K562 (cell line): Measurements from ENCODE around the gene GEMIN7. TPM values are rescaled to one million over a fixed set of nuclear protein-coding genes. Genes with fewer than 3 reads are reported as not detected.
A peak's percentile ranks its signal among the peaks of the same experiment; 100 is the strongest.

ENCODE experiments used
- C11orf30 ChIP-seq: fragments of 450-650 bp; IDR thresholded peaks from 2 replicates; pipeline ENCODE4 v1.6.1; 2016; ENCODE audit warnings: low read depth, mild to moderate bottlenecking
- CCNT2 ChIP-seq: IDR thresholded peaks from 2 replicates; pipeline ENCODE4 v1.6.1; 2011; ENCODE audit warnings: borderline replicate concordance, low read depth, mild to moderate bottlenecking, moderate library complexity, mixed read lengths, low read length; ENCODE audit not compliant: insufficient read length; ENCODE audit errors: extremely low read depth
- FOXK1 ChIP-seq: sonication (generic); formaldehyde crosslinking; IDR thresholded peaks from 2 replicates; pipeline ENCODE4 v1.8.0; 2022; ENCODE audit warnings: missing genetic modification reagents, mild to moderate bottlenecking, borderline replicate concordance
- HDAC1 ChIP-seq, 2 experiments: fragments of 450-650 bp; IDR thresholded peaks; 2 replicates each; pipeline ENCODE4 v1.6.1; 2016 to 2017; ENCODE audit warnings: inconsistent platforms in 1 of 2, mild to moderate bottlenecking in 1 of 2, moderate library complexity in 1 of 2
- IRF2 ChIP-seq: sonication (generic); formaldehyde crosslinking; IDR thresholded peaks from 2 replicates; pipeline ENCODE4 v1.8.1; 2022; ENCODE audit warnings: mild to moderate bottlenecking, missing genetic modification reagents
- JUN ChIP-seq, 2 experiments: sonication (generic) in 1 of 2; formaldehyde crosslinking in 1 of 2; IDR thresholded peaks; 2 replicates each; pipeline versions ENCODE4 v1.6.1 to v1.8.0; 2012 to 2022; ENCODE audit warnings: borderline replicate concordance in 2 of 2, mild to moderate bottlenecking in 2 of 2, improper control_type of control experiment in 1 of 2, low read depth in 1 of 2, low read length in 1 of 2, missing genetic modification reagents in 1 of 2
- MTA2 ChIP-seq: fragments of 450-650 bp; IDR thresholded peaks from 2 replicates; pipeline ENCODE4 v1.6.1; 2016; ENCODE audit warnings: low read depth
- MYC ChIP-seq, 2 experiments: fragments of 250-450 bp in 1 of 2; sonication (Bioruptor Pico) in 1 of 2; IDR thresholded peaks; 2 replicates each; pipeline versions ENCODE4 v1.5.1 to v1.6.1; 2012 to 2021; ENCODE audit warnings: low read depth in 2 of 2, borderline replicate concordance in 1 of 2, improper control_type of control experiment in 1 of 2, low read length in 1 of 2, mild to moderate bottlenecking in 1 of 2, moderate library complexity in 1 of 2
- RB1 ChIP-seq: fragments of 450-650 bp; IDR thresholded peaks from 2 replicates; pipeline ENCODE4 v1.6.1; 2017; ENCODE audit warnings: low read depth, mild to moderate bottlenecking
- RBBP5 ChIP-seq: fragments of 200-600 bp; sonication (generic); IDR thresholded peaks from 2 replicates; pipeline ENCODE4 v1.6.1; 2012; ENCODE audit warnings: borderline replicate concordance, mild to moderate bottlenecking, low read length, control low read depth, inconsistent platforms; ENCODE audit not compliant: insufficient read depth, poor library complexity, severe bottlenecking
- RBM25 ChIP-seq: fragments of 200-400 bp; formaldehyde crosslinking; IDR thresholded peaks from 2 replicates; pipeline ENCODE4 v1.6.1; 2018; ENCODE audit warnings: low read length, low read depth, moderate library complexity; ENCODE audit not compliant: severe bottlenecking
- SMARCA5 ChIP-seq: fragments of 450-650 bp; IDR thresholded peaks from 2 replicates; pipeline ENCODE4 v1.6.1; 2016
- TAL1 ChIP-seq: fragments of 450-650 bp; IDR thresholded peaks from 2 replicates; pipeline ENCODE4 v1.6.1; 2016; ENCODE audit warnings: mild to moderate bottlenecking
- U2AF2 ChIP-seq: fragments of 200-400 bp; formaldehyde crosslinking; optimal IDR thresholded peaks from 2 replicates; pipeline ENCODE3; 2017; ENCODE audit warnings: low read depth, mild to moderate bottlenecking, low read length
- YY1 ChIP-seq, 3 experiments: IDR thresholded peaks; 2 replicates each; pipeline ENCODE4 v1.6.1; 2011; ENCODE audit warnings: low read length in 2 of 3, mild to moderate bottlenecking in 2 of 3, moderate library complexity in 2 of 3, borderline replicate concordance in 1 of 3, control low read depth in 1 of 3, low read depth in 1 of 3; ENCODE audit not compliant: insufficient read depth in 3 of 3, insufficient replicate concordance in 2 of 3, control insufficient read depth in 1 of 3, insufficient read length in 1 of 3; ENCODE audit errors: extremely low read depth in 1 of 3
- ZNF644 ChIP-seq: fragments of 200-800 bp; sonication (Bioruptor generic); IDR thresholded peaks from 2 replicates; pipeline ENCODE4 v1.6.1; 2016; ENCODE audit warnings: low read depth, missing genetic modification characterization, missing compliant biosample characterization
- ZNF695 ChIP-seq: fragments of 450-650 bp; formaldehyde crosslinking; IDR thresholded peaks from 2 replicates; pipeline ENCODE4 v1.4.0; 2020; ENCODE audit warnings: mild to moderate bottlenecking, moderate library complexity
- polyA plus RNA-seq, 8 experiments: library from polyadenylated mRNA; depleted of rRNA in 4 of 8; stranded (reverse) in 5 of 8; unstranded in 3 of 8; fragments of >200 nt; fragmentation: Nextera tagmentation in 2 of 8; fragmentation: Illumina TruSeq in 1 of 8; extraction: Ambion mirVana in 2 of 8; extraction: Trizol in 1 of 8; gene quantifications; 2 replicates each; pipeline versions ENCODE4 v1.2.1 to v1.2.3, GENCODE V29; 2011 to 2014; ENCODE audit warnings: inconsistent platforms in 1 of 8, missing spikeins in 1 of 8
- total RNA-seq, 7 experiments: library from RNA; depleted of rRNA in 6 of 7; stranded (reverse); fragments of >200 nt in 6 of 7; fragmentation: Illumina TruSeq in 2 of 7; extraction: Trizol in 2 of 7; gene quantifications; 2 replicates each; pipeline versions ENCODE4 v1.2.1 to v1.2.3, GENCODE V29; 2011 to 2021; ENCODE audit warnings: low replicate concordance in 1 of 7
- TF ChIP-seq, protein P1 (sequence below): fragments of 450-650 bp; IDR thresholded peaks from 2 replicates; pipeline ENCODE4 v1.6.1; 2016; ENCODE audit warnings: borderline replicate concordance
- TF ChIP-seq, protein P2 (sequence below): fragments of 250-450 bp; sonication (Bioruptor Pico); IDR thresholded peaks from 2 replicates; pipeline ENCODE4 v1.9.0; 2021; ENCODE audit warnings: mild to moderate bottlenecking, inconsistent platforms
- TF ChIP-seq, protein P3 (sequence below), 2 experiments: fragments of 450-650 bp in 1 of 2; sonication (generic) in 1 of 2; formaldehyde crosslinking; conservative IDR thresholded peaks; 2 replicates each; pipeline versions ENCODE4 v1.4.0 to v1.8.1; 2020 to 2022; ENCODE audit warnings: mild to moderate bottlenecking in 1 of 2, missing genetic modification reagents in 1 of 2

GEMIN7 gene
- total and polyA plus RNA-seq, 9 of the 15 experiments (the other 6 are each of a cell fraction or from before 2014, with no cell fraction given): 23.1 to 124 (median 54.9) TPM

DNA sequence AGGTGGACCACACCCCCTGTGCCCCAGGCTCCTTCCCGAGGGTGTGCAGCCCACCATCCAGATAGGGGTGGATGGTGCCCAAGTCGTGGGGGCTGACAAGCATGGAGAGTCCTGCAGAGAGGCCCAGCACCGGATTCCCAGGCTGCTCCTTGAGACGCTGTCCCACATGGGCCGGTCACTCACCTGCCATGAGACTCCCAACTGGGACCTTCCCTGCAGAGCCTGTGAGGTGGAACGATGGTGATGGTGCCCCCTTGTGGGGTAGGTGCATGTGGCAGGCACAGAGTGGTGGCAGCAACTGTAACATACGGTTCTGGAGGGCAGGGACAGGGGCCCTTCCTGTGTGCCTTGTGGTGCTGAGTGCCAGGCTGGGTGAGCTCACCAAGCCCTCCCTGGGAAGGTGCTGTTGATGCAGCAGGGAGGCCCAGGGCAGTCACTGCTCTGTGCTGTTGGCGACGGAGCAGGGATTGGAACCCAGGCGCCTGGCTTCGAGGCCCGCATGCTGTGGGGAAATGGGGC lies 47.0 kb downstream of the GEMIN7 start (continued):
- TF ChIP-seq, protein P1, sequence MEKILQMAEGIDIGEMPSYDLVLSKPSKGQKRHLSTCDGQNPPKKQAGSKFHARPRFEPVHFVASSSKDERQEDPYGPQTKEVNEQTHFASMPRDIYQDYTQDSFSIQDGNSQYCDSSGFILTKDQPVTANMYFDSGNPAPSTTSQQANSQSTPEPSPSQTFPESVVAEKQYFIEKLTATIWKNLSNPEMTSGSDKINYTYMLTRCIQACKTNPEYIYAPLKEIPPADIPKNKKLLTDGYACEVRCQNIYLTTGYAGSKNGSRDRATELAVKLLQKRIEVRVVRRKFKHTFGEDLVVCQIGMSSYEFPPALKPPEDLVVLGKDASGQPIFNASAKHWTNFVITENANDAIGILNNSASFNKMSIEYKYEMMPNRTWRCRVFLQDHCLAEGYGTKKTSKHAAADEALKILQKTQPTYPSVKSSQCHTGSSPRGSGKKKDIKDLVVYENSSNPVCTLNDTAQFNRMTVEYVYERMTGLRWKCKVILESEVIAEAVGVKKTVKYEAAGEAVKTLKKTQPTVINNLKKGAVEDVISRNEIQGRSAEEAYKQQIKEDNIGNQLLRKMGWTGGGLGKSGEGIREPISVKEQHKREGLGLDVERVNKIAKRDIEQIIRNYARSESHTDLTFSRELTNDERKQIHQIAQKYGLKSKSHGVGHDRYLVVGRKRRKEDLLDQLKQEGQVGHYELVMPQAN: no peak
- TF ChIP-seq MTA2: no peak
- no peak for TF ChIP-seq RBBP5
- no peak for TF ChIP-seq TAL1
- no peak for TF ChIP-seq FOXK1 (CRISPR knock-in tag)
- TF ChIP-seq C11orf30: no peak
- TF ChIP-seq, protein P2, sequence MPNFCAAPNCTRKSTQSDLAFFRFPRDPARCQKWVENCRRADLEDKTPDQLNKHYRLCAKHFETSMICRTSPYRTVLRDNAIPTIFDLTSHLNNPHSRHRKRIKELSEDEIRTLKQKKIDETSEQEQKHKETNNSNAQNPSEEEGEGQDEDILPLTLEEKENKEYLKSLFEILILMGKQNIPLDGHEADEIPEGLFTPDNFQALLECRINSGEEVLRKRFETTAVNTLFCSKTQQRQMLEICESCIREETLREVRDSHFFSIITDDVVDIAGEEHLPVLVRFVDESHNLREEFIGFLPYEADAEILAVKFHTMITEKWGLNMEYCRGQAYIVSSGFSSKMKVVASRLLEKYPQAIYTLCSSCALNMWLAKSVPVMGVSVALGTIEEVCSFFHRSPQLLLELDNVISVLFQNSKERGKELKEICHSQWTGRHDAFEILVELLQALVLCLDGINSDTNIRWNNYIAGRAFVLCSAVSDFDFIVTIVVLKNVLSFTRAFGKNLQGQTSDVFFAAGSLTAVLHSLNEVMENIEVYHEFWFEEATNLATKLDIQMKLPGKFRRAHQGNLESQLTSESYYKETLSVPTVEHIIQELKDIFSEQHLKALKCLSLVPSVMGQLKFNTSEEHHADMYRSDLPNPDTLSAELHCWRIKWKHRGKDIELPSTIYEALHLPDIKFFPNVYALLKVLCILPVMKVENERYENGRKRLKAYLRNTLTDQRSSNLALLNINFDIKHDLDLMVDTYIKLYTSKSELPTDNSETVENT: no peak
- no peak for TF ChIP-seq CCNT2
- no peak for TF ChIP-seq JUN (IDR thresholded peaks at IDR 0.05; ENCODE audit: borderline replicate concordance, low read depth, low read length)
- TF ChIP-seq JUN (CRISPR knock-in tag; IDR thresholded peaks at IDR 0.05; ENCODE audit: borderline replicate concordance): no peak
- no peak for TF ChIP-seq RBM25
- TF ChIP-seq HDAC1 (IDR thresholded peaks at IDR 0.05): peak in 1 of 2 experiments; percentile 35; a peak in 1 of 4 replicates
- TF ChIP-seq RB1: peak; percentile 43; the same call in 1 of the 2 replicates
- TF ChIP-seq ZNF644 (tag): no peak
- peak in 1 of 3 experiments; percentile 41 for TF ChIP-seq YY1 (IDR thresholded peaks at IDR 0.05; ENCODE audit: borderline replicate concordance in 1 of 3, control insufficient read depth in 1 of 3, extremely low read depth in 1 of 3, insufficient read depth in 3 of 3, insufficient read length in 1 of 3, insufficient replicate concordance in 2 of 3, low read depth in 1 of 3, low read length in 2 of 3)
- TF ChIP-seq, protein P3, sequence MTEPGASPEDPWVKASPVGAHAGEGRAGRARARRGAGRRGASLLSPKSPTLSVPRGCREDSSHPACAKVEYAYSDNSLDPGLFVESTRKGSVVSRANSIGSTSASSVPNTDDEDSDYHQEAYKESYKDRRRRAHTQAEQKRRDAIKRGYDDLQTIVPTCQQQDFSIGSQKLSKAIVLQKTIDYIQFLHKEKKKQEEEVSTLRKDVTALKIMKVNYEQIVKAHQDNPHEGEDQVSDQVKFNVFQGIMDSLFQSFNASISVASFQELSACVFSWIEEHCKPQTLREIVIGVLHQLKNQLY (CRISPR knock-in tag; conservative IDR thresholded peaks at IDR 0.05): no peak
- TF ChIP-seq SMARCA5: no peak
- no peak for TF ChIP-seq U2AF2
- no peak for TF ChIP-seq ZNF695 (CRISPR knock-in tag)
- peak; percentile 72 for TF ChIP-seq MYC (IDR thresholded peaks at IDR 0.05; ENCODE audit: low read depth, low read length)
- no peak for TF ChIP-seq MYC (CRISPR knock-in tag; IDR thresholded peaks at IDR 0.05; ENCODE audit: borderline replicate concordance, low read depth)
- TF ChIP-seq IRF2 (CRISPR knock-in tag): no peak
